Loucy (cell line): Measurements from ENCODE around the gene TOR4A.

Experiments
- H2AFZ ChIP-seq: fragments of 200-600 bp; sonication (generic); 2 replicates; pipeline ENCODE4 v1.6.0; 2016; ENCODE audit warnings: antibody characterized with exemption, mild to moderate bottlenecking, low read length, moderate library complexity
- H3F3A ChIP-seq: fragments of 200-600 bp; 2 replicates; pipeline ENCODE4 v1.6.0; 2016; ENCODE audit warnings: antibody characterized with exemption, low read depth, mild to moderate bottlenecking
- H3K27me3 ChIP-seq: fragments of 200-600 bp; sonication (generic); 2 replicates; pipeline ENCODE4 v1.6.1; 2014; ENCODE audit warnings: low read length, mild to moderate bottlenecking; ENCODE audit not compliant: insufficient read depth, poor library complexity, severe bottlenecking
- H3K36me3 ChIP-seq: fragments of 200-600 bp; sonication (generic); 2 replicates; pipeline ENCODE4 v1.6.1; 2016; ENCODE audit warnings: low read length; ENCODE audit not compliant: insufficient read depth
- H3K4me1 ChIP-seq: fragments of 200-600 bp; sonication (generic); 2 replicates; pipeline ENCODE4 v1.5.1; 2014; ENCODE audit warnings: low read length, mild to moderate bottlenecking; ENCODE audit not compliant: insufficient read depth, poor library complexity, severe bottlenecking
- H3K4me2 ChIP-seq: fragments of 200-600 bp; sonication (generic); 2 replicates; pipeline ENCODE4 v1.6.0; 2014; ENCODE audit warnings: antibody characterized with exemption, low read length, low read depth, mild to moderate bottlenecking; ENCODE audit not compliant: poor library complexity, severe bottlenecking
- H3K4me3 ChIP-seq: fragments of 200-600 bp; sonication (generic); 2 replicates; pipeline ENCODE4 v1.5.1; 2014; ENCODE audit warnings: low read length, mild to moderate bottlenecking, mixed read lengths; ENCODE audit not compliant: poor library complexity, severe bottlenecking
- H3K79me2 ChIP-seq: fragments of 200-600 bp; sonication (generic); 2 replicates; pipeline ENCODE4 v1.6.1; 2014; ENCODE audit warnings: low read length; ENCODE audit not compliant: insufficient read depth
- H3K9ac ChIP-seq: fragments of 200-600 bp; sonication (generic); 2 replicates; pipeline ENCODE4 v1.6.0; 2014; ENCODE audit warnings: mild to moderate bottlenecking, low read depth, low read length, moderate library complexity; ENCODE audit not compliant: poor library complexity, severe bottlenecking
- H3K9me2 ChIP-seq: fragments of 200-600 bp; sonication (generic); replicated peaks from 2 replicates; pipeline ENCODE4 v1.6.1; 2016; ENCODE audit warnings: low read depth, low read length, mixed read lengths
- H3K9me3 ChIP-seq: fragments of 200-600 bp; sonication (generic); 2 replicates; pipeline ENCODE4 v1.6.1; 2014; ENCODE audit warnings: mild to moderate bottlenecking, antibody characterized with exemption, low read length, low read depth; ENCODE audit not compliant: insufficient read depth
- H4K20me1 ChIP-seq: fragments of 200-600 bp; sonication (generic); 2 replicates; pipeline ENCODE4 v1.6.0; 2014; ENCODE audit warnings: antibody characterized with exemption, low read length, mild to moderate bottlenecking; ENCODE audit not compliant: insufficient read depth, poor library complexity, severe bottlenecking
- EZH2phosphoT487 ChIP-seq: fragments of 200-600 bp; IDR thresholded peaks from 2 replicates; pipeline ENCODE4 v1.6.1; 2018; ENCODE audit warnings: antibody characterized with exemption, mild to moderate bottlenecking, moderate library complexity, borderline replicate concordance
- TF ChIP-seq, protein P1 (sequence below): fragments of 200-600 bp; sonication (generic); conservative IDR thresholded peaks from 2 replicates; pipeline ENCODE4 v1.5.1; 2014; ENCODE audit warnings: mild to moderate bottlenecking, antibody characterized with exemption, low read length

The TOR4A gene

DNA sequence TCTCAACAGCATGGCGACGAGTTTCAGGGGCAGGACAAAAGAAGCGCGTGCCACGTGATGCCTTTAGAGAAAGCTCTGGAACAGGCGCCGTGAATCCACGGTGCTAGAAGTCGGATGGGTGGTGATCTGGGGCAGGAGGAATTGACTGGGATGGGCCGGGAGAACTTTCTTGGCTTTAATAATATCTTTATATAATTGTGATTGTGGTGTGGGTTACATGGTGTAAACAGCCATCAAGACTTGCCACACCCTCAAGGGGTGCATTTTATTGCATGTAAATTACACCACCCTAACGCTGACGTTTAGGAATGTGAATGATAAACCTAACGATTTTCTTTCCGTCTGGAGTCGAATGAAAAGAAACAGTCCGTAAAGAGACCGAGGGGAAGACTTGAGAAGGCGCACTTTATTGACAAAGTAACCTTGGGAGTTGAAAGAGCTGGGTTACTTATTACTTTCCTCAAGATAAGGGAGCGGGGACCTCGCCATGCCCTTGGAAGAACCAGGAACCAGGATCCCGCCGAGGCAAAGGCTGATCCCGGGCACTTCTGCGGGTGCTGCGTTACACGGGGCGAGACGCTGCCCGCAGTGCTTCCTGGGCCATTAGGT lies 16.1 kb downstream of the TOR4A start:
- Histone ChIP-seq H3K4me1 (no peaks in the 10 kb centered on the region), H3K9ac (no peak overlapping the region), H3K36me3 (no peaks in the 10 kb centered on the region), H3K9me2 (no peaks in the 10 kb centered on the region), H3F3A (no peaks in the 10 kb centered on the region), H3K27me3 (no peaks in the 10 kb centered on the region), H3K79me2 (no peaks in the 10 kb centered on the region), H3K4me2 (no peak overlapping the region), H4K20me1 (no peaks in the 10 kb centered on the region), H3K9me3 (no peaks in the 10 kb centered on the region), H3K4me3 (no peak overlapping the region), H2AFZ (no peak overlapping the region)
- no peak for TF ChIP-seq EZH2phosphoT487
- TF ChIP-seq, protein P1, sequence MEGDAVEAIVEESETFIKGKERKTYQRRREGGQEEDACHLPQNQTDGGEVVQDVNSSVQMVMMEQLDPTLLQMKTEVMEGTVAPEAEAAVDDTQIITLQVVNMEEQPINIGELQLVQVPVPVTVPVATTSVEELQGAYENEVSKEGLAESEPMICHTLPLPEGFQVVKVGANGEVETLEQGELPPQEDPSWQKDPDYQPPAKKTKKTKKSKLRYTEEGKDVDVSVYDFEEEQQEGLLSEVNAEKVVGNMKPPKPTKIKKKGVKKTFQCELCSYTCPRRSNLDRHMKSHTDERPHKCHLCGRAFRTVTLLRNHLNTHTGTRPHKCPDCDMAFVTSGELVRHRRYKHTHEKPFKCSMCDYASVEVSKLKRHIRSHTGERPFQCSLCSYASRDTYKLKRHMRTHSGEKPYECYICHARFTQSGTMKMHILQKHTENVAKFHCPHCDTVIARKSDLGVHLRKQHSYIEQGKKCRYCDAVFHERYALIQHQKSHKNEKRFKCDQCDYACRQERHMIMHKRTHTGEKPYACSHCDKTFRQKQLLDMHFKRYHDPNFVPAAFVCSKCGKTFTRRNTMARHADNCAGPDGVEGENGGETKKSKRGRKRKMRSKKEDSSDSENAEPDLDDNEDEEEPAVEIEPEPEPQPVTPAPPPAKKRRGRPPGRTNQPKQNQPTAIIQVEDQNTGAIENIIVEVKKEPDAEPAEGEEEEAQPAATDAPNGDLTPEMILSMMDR = no peak

DNA sequence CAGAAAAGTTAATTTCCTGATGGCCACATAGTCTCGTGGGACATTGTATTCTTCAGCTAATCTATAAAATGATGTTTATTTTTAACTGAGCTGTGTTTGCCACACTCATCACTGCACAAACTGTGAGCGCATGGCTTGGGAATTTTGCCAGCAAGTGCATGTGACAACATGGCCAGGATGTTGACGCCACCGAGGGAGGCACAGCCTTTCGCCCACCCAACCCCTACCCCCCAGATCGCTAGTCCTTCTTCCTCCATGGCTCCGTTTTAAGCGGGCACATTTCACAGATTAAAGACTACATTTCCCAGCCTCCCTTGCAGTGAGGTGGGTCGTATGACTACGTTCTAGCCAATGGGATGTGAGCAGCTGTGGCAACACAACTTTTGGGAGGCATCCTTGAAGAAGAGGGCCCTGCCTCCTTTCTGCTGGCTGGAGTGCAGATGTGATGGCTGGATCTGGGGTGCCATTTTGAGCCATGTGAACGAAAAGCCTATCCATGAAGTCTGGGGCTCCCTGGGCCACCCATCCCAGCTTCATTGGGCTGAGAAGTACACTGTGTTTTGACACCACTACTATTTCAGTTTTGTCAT lies 16.7 kb downstream of the TOR4A start:
- H3K9me2 ChIP-seq = no peaks in the 10 kb centered on the region
- H2AFZ ChIP-seq = no peak overlapping the region
- H3K4me2 ChIP-seq = no peak overlapping the region
- no peaks in the 10 kb centered on the region for H3K36me3 ChIP-seq
- no peak for TF ChIP-seq EZH2phosphoT487
- TF ChIP-seq, protein P1 = no peak
- no peaks in the 10 kb centered on the region for H3K9me3 ChIP-seq
- H3K79me2 ChIP-seq = no peaks in the 10 kb centered on the region
- H3K4me1 ChIP-seq = no peaks in the 10 kb centered on the region
- no peaks in the 10 kb centered on the region for H4K20me1 ChIP-seq
- no peak overlapping the region for H3K9ac ChIP-seq
- no peaks in the 10 kb centered on the region for H3K27me3 ChIP-seq
- H3K4me3 ChIP-seq = no peak overlapping the region
- no peaks in the 10 kb centered on the region for H3F3A ChIP-seq

DNA sequence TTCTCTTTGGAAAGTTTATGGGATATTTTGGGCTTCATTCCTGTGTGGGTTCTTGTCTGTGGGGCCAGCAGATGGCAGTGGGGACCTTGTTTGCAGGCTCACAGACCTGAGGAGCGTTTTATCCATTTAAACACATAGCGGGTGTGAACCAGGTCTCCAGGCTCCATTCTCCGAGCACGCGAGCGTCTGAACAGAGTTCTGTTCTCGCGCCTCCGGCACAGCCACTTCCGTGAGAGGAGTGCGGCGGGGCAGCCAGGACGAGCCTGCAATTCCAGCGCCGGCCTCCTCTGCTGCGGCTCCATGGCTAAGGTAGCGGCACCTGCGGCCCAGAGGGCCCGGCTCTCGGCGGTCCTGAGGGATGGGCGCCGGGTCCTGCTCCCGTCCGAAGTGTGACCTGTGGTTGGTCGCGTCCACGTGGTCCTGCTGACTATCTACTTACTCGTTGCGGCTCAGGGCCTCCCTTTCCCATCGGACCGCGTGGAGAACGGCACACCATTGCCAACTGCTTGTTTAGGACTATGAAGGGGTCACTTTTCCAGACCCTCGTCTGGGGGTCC lies 17.2 kb downstream of the TOR4A start:
- no peaks in the 10 kb centered on the region for H4K20me1 ChIP-seq
- no peaks in the 10 kb centered on the region for H3F3A ChIP-seq
- H3K9me3 ChIP-seq = no peaks in the 10 kb centered on the region
- no peak overlapping the region for H3K9ac ChIP-seq
- no peaks in the 10 kb centered on the region for H3K9me2 ChIP-seq
- H3K4me1 ChIP-seq = no peaks in the 10 kb centered on the region
- H3K4me2 ChIP-seq = no peak overlapping the region
- H3K79me2 ChIP-seq = no peaks in the 10 kb centered on the region
- H2AFZ ChIP-seq = no peak overlapping the region
- TF ChIP-seq, protein P1 = no peak; the same call in 1 of the 2 replicates
- TF ChIP-seq EZH2phosphoT487 = no peak
- no peak overlapping the region for H3K4me3 ChIP-seq
- no peaks in the 10 kb centered on the region for H3K36me3 ChIP-seq
- no peaks in the 10 kb centered on the region for H3K27me3 ChIP-seq
